Transverse colon (tissue), 4 donors: ENCODE results near the gene MTG2. TPM values are rescaled to one million over a fixed set of nuclear protein-coding genes. Genes with fewer than 3 reads are reported as not detected.

Source experiments
- DNase-seq: peaks from one replicate; pipeline ENCODE4 v3.0.0-alpha.2; 2019
- H3K27ac ChIP-seq, 4 donors: fragments of 200-600 bp; sonication (generic); 2 replicates each; pipeline ENCODE4 v1.5.1; 2016 to 2018; ENCODE audit warnings: inconsistent platforms in 4 of 4
- H3K27me3 ChIP-seq: fragments of 200-600 bp; sonication (generic); 2 replicates; pipeline ENCODE4 v1.5.1; 2017; ENCODE audit warnings: inconsistent platforms
- H3K36me3 ChIP-seq, 4 donors: fragments of 200-600 bp; sonication (generic); 2 replicates each; pipeline ENCODE4 v1.5.1; 2017 to 2019; ENCODE audit warnings: inconsistent platforms in 4 of 4
- H3K4me1 ChIP-seq, 4 donors: fragments of 200-600 bp; sonication (generic); 2 replicates each; pipeline ENCODE4 v1.5.1; 2017 to 2020; ENCODE audit warnings: inconsistent platforms in 4 of 4
- H3K4me3 ChIP-seq, 4 donors: fragments of 200-600 bp; sonication (generic); 1 replicate in 1 of 4; 2 replicates in 3 of 4; pipeline versions ENCODE4 v1.5.1 to v1.6.1; 2017 to 2019; ENCODE audit warnings: inconsistent platforms in 4 of 4
- H3K9me3 ChIP-seq, 2 donors: fragments of 200-600 bp; sonication (generic); 2 replicates each; pipeline ENCODE4 v1.5.1; 2017 to 2019; ENCODE audit warnings: inconsistent platforms in 2 of 2
- EP300 ChIP-seq: sonication (generic); formaldehyde crosslinking; IDR thresholded peaks from one replicate; pipeline ENCODE4 v1.6.1; 2017; ENCODE audit warnings: antibody characterized with exemption, low read depth
- POLR2A ChIP-seq: fragments of 450-650 bp; IDR thresholded peaks from one replicate; pipeline ENCODE4 v1.6.1; 2016; ENCODE audit warnings: antibody characterized with exemption, mild to moderate bottlenecking, moderate library complexity
- POLR2AphosphoS5 ChIP-seq, 3 donors: sonication (generic); formaldehyde crosslinking; IDR thresholded peaks; one replicate each; pipeline ENCODE4 v1.6.1; 2016; ENCODE audit warnings: antibody characterized with exemption in 3 of 3
- WGBS, 2 donors: methylation state at CpG; one replicate each; pipeline ENCODE4 v1.1.5; 2018; ENCODE audit warnings: low coverage in 1 of 2; 5-methylcytosine and 5-hydroxymethylcytosine counted together
- in situ Hi-C, 4 donors: fragments of 200-750 bp; cut with MboI; loops; one replicate each; pipeline versions ENCODE4 v1.15.0 to v1.15.1; 2017; ENCODE audit warnings: low sequenced_read_pairs in 3 of 4, low pct_ligation_motif_present in 1 of 4, low pct_unique_long_range_greater_than_20kb in 1 of 4
- intact Hi-C: fragments of 100-400 bp; cut with DNase I; formaldehyde crosslinking; loops from one replicate; pipeline ENCODE4 v1.15.1; 2023; ENCODE audit warnings: low total_unique reads
- total RNA-seq, 4 donors: library from RNA; depleted of rRNA; stranded (reverse); fragments of >200 nt; gene quantifications; one replicate each; pipeline ENCODE4 v1.1.0, GENCODE V29; 2016
- TF ChIP-seq, protein P1 (sequence below), 5 experiments: fragments of 200-600 bp in 3 of 5; fragments of 450-650 bp in 2 of 5; sonication (generic) in 3 of 5; IDR thresholded peaks; 1 replicate in 2 of 5; 2 replicates in 3 of 5; pipeline ENCODE4 v1.5.1; 2016 to 2017; ENCODE audit warnings: antibody characterized with exemption in 5 of 5, inconsistent platforms in 3 of 5, mild to moderate bottlenecking in 2 of 5, moderate library complexity in 1 of 5

MTG2 gene
- total RNA-seq, 4 donors from 2014 or later, result 9.8 to 58.0 (median 23.1) TPM

DNA sequence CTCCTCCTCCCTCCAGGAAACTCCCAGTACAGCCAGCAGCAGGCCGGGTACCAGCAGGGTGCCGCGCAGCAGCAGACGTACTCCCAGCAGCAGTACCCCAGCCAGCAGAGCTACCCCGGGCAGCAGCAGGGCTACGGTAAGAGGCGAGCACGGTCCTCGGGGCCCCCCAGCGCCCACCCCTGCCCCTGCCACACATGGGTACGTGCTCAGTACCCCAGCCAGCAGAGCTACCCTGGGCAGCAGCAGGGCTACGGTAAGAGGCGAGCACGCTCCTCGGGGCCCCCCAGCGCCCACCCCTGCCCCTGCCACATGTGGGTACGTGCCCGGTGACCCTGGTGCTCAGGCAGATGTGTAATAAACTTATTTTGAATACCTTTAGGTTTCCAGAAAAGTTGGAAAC is 10.2 kb upstream of the MTG2 start:
- TF ChIP-seq, protein P1, sequence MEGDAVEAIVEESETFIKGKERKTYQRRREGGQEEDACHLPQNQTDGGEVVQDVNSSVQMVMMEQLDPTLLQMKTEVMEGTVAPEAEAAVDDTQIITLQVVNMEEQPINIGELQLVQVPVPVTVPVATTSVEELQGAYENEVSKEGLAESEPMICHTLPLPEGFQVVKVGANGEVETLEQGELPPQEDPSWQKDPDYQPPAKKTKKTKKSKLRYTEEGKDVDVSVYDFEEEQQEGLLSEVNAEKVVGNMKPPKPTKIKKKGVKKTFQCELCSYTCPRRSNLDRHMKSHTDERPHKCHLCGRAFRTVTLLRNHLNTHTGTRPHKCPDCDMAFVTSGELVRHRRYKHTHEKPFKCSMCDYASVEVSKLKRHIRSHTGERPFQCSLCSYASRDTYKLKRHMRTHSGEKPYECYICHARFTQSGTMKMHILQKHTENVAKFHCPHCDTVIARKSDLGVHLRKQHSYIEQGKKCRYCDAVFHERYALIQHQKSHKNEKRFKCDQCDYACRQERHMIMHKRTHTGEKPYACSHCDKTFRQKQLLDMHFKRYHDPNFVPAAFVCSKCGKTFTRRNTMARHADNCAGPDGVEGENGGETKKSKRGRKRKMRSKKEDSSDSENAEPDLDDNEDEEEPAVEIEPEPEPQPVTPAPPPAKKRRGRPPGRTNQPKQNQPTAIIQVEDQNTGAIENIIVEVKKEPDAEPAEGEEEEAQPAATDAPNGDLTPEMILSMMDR (IDR thresholded peaks at IDR 0.05), result no peak
- TF ChIP-seq EP300, result no peak
- TF ChIP-seq POLR2A, result no peak
- TF ChIP-seq POLR2AphosphoS5 (IDR thresholded peaks at IDR 0.05), result no peak
- H3K27ac ChIP-seq, result no peak overlapping the region
- no peaks in the 10 kb centered on the region for H3K9me3 ChIP-seq
- no peak for DNase-seq
- no peak overlapping the region for H3K4me3 ChIP-seq
- peaks cover 0 to 7% (median 0%) of the 10 kb centered on the region in 4 donors for H3K36me3 ChIP-seq
- in situ Hi-C loops (no loop called here), intact Hi-C loops (no loop called here)
- H3K27me3 ChIP-seq, result no peaks in the 10 kb centered on the region
- WGBS, 2 donors, result 97% methylated on average over 18 of the region's 18 CpGs; no CpG with 5 or more reads in 1 of the 2 donors
- H3K4me1 ChIP-seq, result no peaks in the 10 kb centered on the region

DNA sequence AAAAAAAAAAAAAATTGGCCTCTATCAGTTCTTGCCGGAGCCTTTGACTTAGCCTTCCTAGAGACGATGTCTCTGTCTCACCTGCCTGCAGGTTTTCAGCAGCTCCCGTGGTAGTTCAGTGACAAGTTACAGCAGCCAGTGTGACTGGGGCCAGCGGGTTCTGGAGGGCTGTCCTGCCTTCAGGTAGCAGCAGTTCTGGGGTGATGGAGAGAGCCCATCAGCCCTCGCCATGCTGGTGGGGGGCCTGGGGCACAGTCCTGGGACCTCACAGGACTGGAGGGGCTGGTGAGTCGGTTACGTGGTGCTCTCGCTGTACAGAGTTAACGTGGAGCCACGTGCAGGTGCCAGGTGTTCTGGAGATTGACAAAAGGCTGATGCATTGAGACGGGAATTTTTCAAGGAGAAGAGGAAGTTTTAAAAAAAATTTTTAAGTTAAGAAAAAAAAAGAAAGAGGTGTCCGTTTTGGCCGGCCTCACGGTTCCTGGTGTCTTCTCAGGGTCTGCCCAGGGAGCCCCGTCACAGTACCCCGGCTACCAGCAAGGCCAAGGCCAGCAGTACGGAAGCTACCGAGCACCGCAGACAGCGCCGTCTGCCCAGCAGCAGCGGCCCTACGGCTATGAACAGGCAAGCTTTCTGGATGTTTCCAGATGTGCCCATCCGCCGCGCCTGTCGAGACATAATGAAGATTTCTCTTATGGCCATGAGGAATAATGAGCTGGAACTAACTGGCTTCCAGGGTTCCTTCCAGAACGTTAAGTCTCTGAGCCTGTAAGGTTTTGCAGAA is 8.6 kb upstream of the MTG2 start:
- Histone ChIP-seq H3K36me3 (peaks cover 0 to 4% (median 0%) of the 10 kb centered on the region in 4 donors), H3K27me3 (no peaks in the 10 kb centered on the region), H3K4me1 (no peaks in the 10 kb centered on the region), H3K9me3 (no peaks in the 10 kb centered on the region), H3K27ac (no peak overlapping the region), H3K4me3 (no peak overlapping the region)
- intact Hi-C loops, result no loop called here
- TF ChIP-seq EP300 (no peak), POLR2A (no peak), POLR2AphosphoS5 (IDR thresholded peaks at IDR 0.05) (no peak)
- TF ChIP-seq, protein P1 (IDR thresholded peaks at IDR 0.05), result no peak
- 94 to 100% methylated on average over 6 to 28 of the region's 28 CpGs for WGBS, 2 donors
- in situ Hi-C loops, result no loop called here
- no peak for DNase-seq

DNA sequence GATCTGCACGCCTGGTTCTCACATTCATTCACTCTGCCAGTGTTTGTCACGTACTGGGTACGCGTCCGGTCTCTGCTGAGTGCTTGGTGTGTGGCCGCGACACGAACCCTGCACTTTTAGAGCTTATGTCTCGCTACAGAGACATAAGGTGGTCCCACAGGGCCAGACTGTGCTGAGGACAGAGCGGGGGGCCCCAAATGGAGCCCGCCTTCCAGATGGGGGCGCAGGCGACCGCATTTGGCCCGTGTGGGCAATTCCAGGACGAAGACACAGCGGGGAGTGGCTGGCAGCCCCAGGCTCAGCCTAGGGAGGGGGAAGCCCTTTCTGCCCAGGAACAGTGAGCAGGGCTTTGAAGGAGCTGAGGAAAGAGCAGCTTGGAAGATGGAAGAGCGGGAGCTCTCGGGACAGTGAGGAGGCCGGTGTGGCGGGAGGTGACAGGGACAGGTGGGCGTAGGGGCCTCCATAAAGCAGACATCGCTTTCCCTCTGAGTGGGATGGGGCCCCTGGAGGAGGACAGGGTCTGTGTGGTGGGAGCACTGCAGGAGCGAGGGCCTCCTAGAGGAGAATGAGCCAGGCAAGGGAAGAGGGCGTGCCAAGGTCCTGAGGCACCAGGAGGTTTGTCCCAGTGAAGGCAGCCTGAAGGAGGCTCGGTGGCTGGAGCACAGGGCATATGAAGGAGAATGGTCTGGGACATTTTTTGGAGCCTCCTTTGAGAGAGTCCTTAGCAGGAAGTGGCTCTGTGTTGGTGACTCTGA is 7.8 kb upstream of the MTG2 start:
- DNase-seq, result no peak

DNA sequence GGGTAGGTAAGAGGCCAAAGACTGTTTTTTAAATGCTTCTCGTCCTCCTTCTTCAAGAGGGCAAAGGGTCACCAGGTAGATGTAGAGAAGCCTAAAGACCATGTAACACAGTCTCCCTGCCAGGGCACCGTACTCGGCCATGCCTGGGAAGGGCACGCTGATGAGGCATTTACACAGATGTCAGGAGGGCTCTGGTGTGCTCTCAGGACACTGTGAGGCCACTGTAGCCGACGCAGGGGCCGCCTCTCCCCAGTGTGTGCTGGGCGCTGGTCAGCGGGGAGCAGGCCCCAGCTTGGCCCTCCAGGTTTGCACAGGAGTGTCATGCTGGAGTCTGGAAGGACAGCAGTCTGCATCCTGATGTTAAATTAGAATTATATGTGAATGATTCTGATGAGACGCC is 7.1 kb upstream of the MTG2 start:
- DNase-seq, result no peak
- intact Hi-C loops, result no loop called here
- WGBS, 2 donors, result 94 to 100% methylated on average over 1 to 10 of the region's 10 CpGs
- no peak overlapping the region for H3K4me3 ChIP-seq
- in situ Hi-C loops, result no loop called here
- no peak overlapping the region for H3K27ac ChIP-seq
- TF ChIP-seq POLR2A, result no peak
- no peaks in the 10 kb centered on the region for H3K27me3 ChIP-seq
- no peaks in the 10 kb centered on the region for H3K4me1 ChIP-seq
- no peaks in the 10 kb centered on the region for H3K9me3 ChIP-seq
- peaks cover 0 to 4% (median 0%) of the 10 kb centered on the region in 4 donors for H3K36me3 ChIP-seq

More for the DNA sequence above, 7.8 kb upstream of the MTG2 start:
- Histone ChIP-seq H3K27me3 (no peaks in the 10 kb centered on the region), H3K4me1 (no peaks in the 10 kb centered on the region), H3K36me3 (peaks cover 0 to 4% (median 0%) of the 10 kb centered on the region in 4 donors), H3K27ac (no peak overlapping the region), H3K4me3 (no peak overlapping the region), H3K9me3 (no peaks in the 10 kb centered on the region)
- 97 to 100% methylated on average over 1 to 26 of the region's 26 CpGs for WGBS, 2 donors
- in situ Hi-C loops (no loop called here), intact Hi-C loops (no loop called here)
- TF ChIP-seq, protein P1 (IDR thresholded peaks at IDR 0.05), result no peak
- TF ChIP-seq EP300 (no peak), POLR2A (no peak), POLR2AphosphoS5 (IDR thresholded peaks at IDR 0.05) (no peak)
